Adrenal gland (tissue), 5 donors: Measurements from ENCODE around the gene LRRC30.

Source experiments
- POLR2A ChIP-seq, 2 donors: fragments of 450-650 bp; IDR thresholded peaks; one replicate each; pipeline ENCODE4 v1.6.1; 2017; ENCODE audit warnings: antibody characterized with exemption in 2 of 2, mild to moderate bottlenecking in 2 of 2, moderate library complexity in 1 of 2
- TF ChIP-seq, protein P1 (sequence below), 6 experiments: fragments of 450-650 bp in 4 of 6; fragments of 200-600 bp in 2 of 6; sonication (generic) in 1 of 6; IDR thresholded peaks; 1 replicate in 5 of 6; 2 replicates in 1 of 6; pipeline versions ENCODE4 v1.5.1 to v1.8.0; 2016 to 2021; ENCODE audit warnings: antibody characterized with exemption in 6 of 6, mild to moderate bottlenecking in 2 of 6, moderate library complexity in 1 of 6
- donor health status: DM: no; HTN: no; CAD: no.

DNA sequence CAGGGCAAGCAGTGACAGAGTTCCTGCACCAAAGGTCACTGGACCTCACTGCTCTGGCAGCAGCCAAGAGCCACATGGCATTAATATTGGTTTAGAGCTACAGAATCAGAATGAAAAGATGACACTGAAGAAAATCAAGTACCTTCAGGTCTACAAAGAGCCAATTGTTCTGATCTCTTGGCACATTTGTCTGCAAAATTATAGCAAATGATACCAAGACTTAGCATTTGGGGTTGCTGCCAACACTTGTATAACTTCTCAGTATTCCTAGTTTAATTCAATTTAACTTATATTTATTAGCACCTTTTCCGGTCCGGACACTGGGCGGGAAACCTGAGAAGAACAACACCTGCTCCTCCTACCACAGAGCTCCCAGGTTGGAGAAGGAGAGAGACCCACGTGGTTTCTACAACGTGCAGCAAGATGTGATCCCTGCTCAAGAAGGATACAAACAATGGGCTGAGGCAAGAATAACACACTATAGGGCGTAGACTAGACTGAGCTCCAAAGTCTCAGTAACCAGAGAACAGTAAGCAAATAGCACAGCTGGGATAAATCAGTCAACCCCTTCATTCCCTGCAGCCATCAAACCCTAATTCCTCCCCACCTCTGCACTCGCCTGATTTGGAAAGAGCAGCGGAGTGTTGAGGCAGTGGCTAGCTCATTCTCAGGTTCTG is 2.4 kb downstream of the LRRC30 start:
- TF ChIP-seq POLR2A (IDR thresholded peaks at IDR 0.05) = no peak
- TF ChIP-seq, protein P1, sequence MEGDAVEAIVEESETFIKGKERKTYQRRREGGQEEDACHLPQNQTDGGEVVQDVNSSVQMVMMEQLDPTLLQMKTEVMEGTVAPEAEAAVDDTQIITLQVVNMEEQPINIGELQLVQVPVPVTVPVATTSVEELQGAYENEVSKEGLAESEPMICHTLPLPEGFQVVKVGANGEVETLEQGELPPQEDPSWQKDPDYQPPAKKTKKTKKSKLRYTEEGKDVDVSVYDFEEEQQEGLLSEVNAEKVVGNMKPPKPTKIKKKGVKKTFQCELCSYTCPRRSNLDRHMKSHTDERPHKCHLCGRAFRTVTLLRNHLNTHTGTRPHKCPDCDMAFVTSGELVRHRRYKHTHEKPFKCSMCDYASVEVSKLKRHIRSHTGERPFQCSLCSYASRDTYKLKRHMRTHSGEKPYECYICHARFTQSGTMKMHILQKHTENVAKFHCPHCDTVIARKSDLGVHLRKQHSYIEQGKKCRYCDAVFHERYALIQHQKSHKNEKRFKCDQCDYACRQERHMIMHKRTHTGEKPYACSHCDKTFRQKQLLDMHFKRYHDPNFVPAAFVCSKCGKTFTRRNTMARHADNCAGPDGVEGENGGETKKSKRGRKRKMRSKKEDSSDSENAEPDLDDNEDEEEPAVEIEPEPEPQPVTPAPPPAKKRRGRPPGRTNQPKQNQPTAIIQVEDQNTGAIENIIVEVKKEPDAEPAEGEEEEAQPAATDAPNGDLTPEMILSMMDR (IDR thresholded peaks at IDR 0.05) = no peak
